IMR-90 (cell line): ENCODE data around the gene CMTM7. TPM values are rescaled to one million over a fixed set of nuclear protein-coding genes. Genes with fewer than 3 reads are reported as not detected.

ENCODE experiments used
- ATAC-seq: fragments of 200-7000 bp; cut with Tn5 transposase; 2 replicates; pipeline ENCODE4 v1.9.1; 2020; ENCODE audit warnings: low read depth, mild to moderate bottlenecking, moderate library complexity
- BruUV-seq: library from RNA; stranded (reverse); fragments of 400-500 nt; replicated peaks from 2 replicates; lab custom pipeline; 2021; lab: Mats Ljungman, UMichigan
- CTCF ChIA-PET: fragments of 300-600 bp; formaldehyde crosslinking; extraction: SDS; loops from one replicate; lab custom pipeline; 2021; ENCODE audit warnings: antibody characterized with exemption; lab: Yijun Ruan, JAX
- POLR2A ChIA-PET: fragments of 300-600 bp; sonication (Branson Sonifier 250); formaldehyde crosslinking; loops from one replicate; lab custom pipeline; 2022; ENCODE audit warnings: antibody characterized with exemption; ENCODE audit not compliant: unreplicated experiment; lab: Charles Lee
- DNase-seq: peaks from one replicate; pipeline ENCODE4 v3.0.0; 2013
- H2AFZ ChIP-seq: replicated peaks from 2 replicates; pipeline ENCODE3; 2013; ENCODE audit warnings: low read length, mild to moderate bottlenecking; ENCODE audit not compliant: poor library complexity
- H2AK5ac ChIP-seq: 2 replicates; pipeline ENCODE4 v1.6.1; 2013; ENCODE audit warnings: low read depth, low read length, inconsistent platforms
- H2AK9ac ChIP-seq: replicated peaks from 2 replicates; pipeline ENCODE3; 2013; ENCODE audit warnings: mild to moderate bottlenecking, low read depth, low read length, moderate library complexity; ENCODE audit not compliant: poor library complexity
- H2BK120ac ChIP-seq: 2 replicates; pipeline ENCODE4 v1.6.1; 2013; ENCODE audit warnings: low read depth, low read length, inconsistent platforms
- H2BK15ac ChIP-seq: 3 replicates; pipeline ENCODE4 v1.6.1; 2013; ENCODE audit warnings: low read depth, low read length, inconsistent platforms
- H2BK20ac ChIP-seq: 2 replicates; pipeline ENCODE4 v1.6.1; 2013; ENCODE audit warnings: low read depth, mild to moderate bottlenecking, inconsistent platforms, low read length, moderate library complexity
- H2BK5ac ChIP-seq: 2 replicates; pipeline ENCODE4 v1.6.1; 2013; ENCODE audit warnings: mild to moderate bottlenecking, low read depth, low read length, inconsistent platforms; ENCODE audit not compliant: poor library complexity, severe bottlenecking
- H3K14ac ChIP-seq: replicated peaks from 2 replicates; pipeline ENCODE4 v1.6.1; 2013; ENCODE audit warnings: low read depth, low read length, inconsistent platforms
- H3K18ac ChIP-seq: 2 replicates; pipeline ENCODE4 v1.6.1; 2013; ENCODE audit warnings: low read depth, low read length, control low read depth
- H3K23ac ChIP-seq: 2 replicates; pipeline ENCODE4 v1.6.1; 2013; ENCODE audit warnings: low read depth, low read length, inconsistent platforms
- H3K27ac ChIP-seq: 2 replicates; pipeline ENCODE4 v1.5.1; 2013; ENCODE audit warnings: mild to moderate bottlenecking, control low read depth, low read length; ENCODE audit not compliant: insufficient read depth
- H3K27me3 ChIP-seq: 2 replicates; pipeline ENCODE4 v1.6.1; 2013; ENCODE audit warnings: low read length; ENCODE audit not compliant: control insufficient read depth, insufficient read depth
- H3K36me3 ChIP-seq: 2 replicates; pipeline ENCODE4 v1.6.1; 2013; ENCODE audit warnings: low read length, mixed read lengths; ENCODE audit not compliant: control insufficient read depth, insufficient read depth
- H3K4ac ChIP-seq: 2 replicates; pipeline ENCODE4 v1.6.1; 2013; ENCODE audit warnings: low read depth, low read length, inconsistent platforms
- H3K4me1 ChIP-seq: 2 replicates; pipeline ENCODE4 v1.6.1; 2013; ENCODE audit warnings: low read length, mixed read lengths; ENCODE audit not compliant: control insufficient read depth, insufficient read depth
- H3K4me2 ChIP-seq: 2 replicates; pipeline ENCODE4 v1.6.1; 2013; ENCODE audit warnings: low read depth, mild to moderate bottlenecking, control low read depth, low read length, moderate library complexity
- H3K4me3 ChIP-seq: 2 replicates; pipeline ENCODE4 v1.5.1; 2013; ENCODE audit warnings: low read depth, mild to moderate bottlenecking, control low read depth, low read length, moderate library complexity; ENCODE audit not compliant: insufficient read depth
- H3K56ac ChIP-seq: 2 replicates; pipeline ENCODE4 v1.6.1; 2013; ENCODE audit warnings: low read length, inconsistent platforms; ENCODE audit not compliant: insufficient read depth; ENCODE audit errors: extremely low read depth
- H3K79me1 ChIP-seq, 2 experiments: 2 replicates each; pipeline ENCODE4 v1.6.1; 2013; ENCODE audit warnings: low read length in 2 of 2, inconsistent platforms in 1 of 2, low read depth in 1 of 2
- H3K9ac ChIP-seq: 2 replicates; pipeline ENCODE4 v1.6.1; 2013; ENCODE audit warnings: low read depth, low read length, control low read depth
- H3K9me1 ChIP-seq: 2 replicates; pipeline ENCODE4 v1.6.1; 2013; ENCODE audit warnings: low read length, inconsistent platforms; ENCODE audit not compliant: insufficient read depth
- H3K9me3 ChIP-seq: 2 replicates; pipeline ENCODE4 v1.6.1; 2013; ENCODE audit warnings: low read length; ENCODE audit not compliant: control insufficient read depth, insufficient read depth
- H4K20me1 ChIP-seq: 2 replicates; pipeline ENCODE4 v1.6.1; 2013; ENCODE audit warnings: low read length, inconsistent platforms; ENCODE audit not compliant: insufficient read depth
- H4K5ac ChIP-seq: 2 replicates; pipeline ENCODE4 v1.6.1; 2013; ENCODE audit warnings: mild to moderate bottlenecking, low read depth, low read length, control low read depth
- H4K8ac ChIP-seq, 2 experiments: 2 replicates each; pipeline ENCODE4 v1.6.1; 2013; ENCODE audit warnings: low read depth in 2 of 2, low read length in 2 of 2, control low read depth in 1 of 2, inconsistent platforms in 1 of 2
- H4K91ac ChIP-seq: 2 replicates; pipeline ENCODE4 v1.6.1; 2013; ENCODE audit warnings: low read depth, low read length, inconsistent platforms; ENCODE audit not compliant: insufficient read depth
- BHLHE40 ChIP-seq: fragments of 150-350 bp; IDR thresholded peaks from 2 replicates; pipeline ENCODE4 v1.6.1; 2016; ENCODE audit warnings: mild to moderate bottlenecking, low read depth, low read length
- CEBPB ChIP-seq: IDR thresholded peaks from 2 replicates; pipeline ENCODE4 v1.6.1; 2012; ENCODE audit warnings: low read depth, low read length, improper control_type of control experiment
- CHD1 ChIP-seq: IDR thresholded peaks from 2 replicates; pipeline ENCODE4 v1.6.1; 2012; ENCODE audit warnings: low read depth, low read length, improper control_type of control experiment
- CTCF ChIP-seq: conservative IDR thresholded peaks from 2 replicates; pipeline ENCODE4 v1.5.1; 2012; ENCODE audit warnings: mild to moderate bottlenecking, low read depth, low read length, improper control_type of control experiment
- ELK1 ChIP-seq: fragments of 150-350 bp; IDR thresholded peaks from 2 replicates; pipeline ENCODE4 v1.6.1; 2016; ENCODE audit warnings: low read depth, mild to moderate bottlenecking, low read length, moderate library complexity, borderline replicate concordance
- MAFK ChIP-seq: IDR thresholded peaks from 2 replicates; pipeline ENCODE4 v1.6.1; 2012; ENCODE audit warnings: low read depth, low read length, improper control_type of control experiment
- MXI1 ChIP-seq: IDR thresholded peaks from 2 replicates; pipeline ENCODE4 v1.6.1; 2012; ENCODE audit warnings: low read depth, mild to moderate bottlenecking, low read length, moderate library complexity, borderline replicate concordance
- NFE2L2 ChIP-seq: fragments of 150-350 bp; IDR thresholded peaks from 2 replicates; pipeline ENCODE4 v1.6.1; 2016; ENCODE audit warnings: low read depth, mild to moderate bottlenecking, low read length
- POLR2A ChIP-seq: IDR thresholded peaks from 2 replicates; pipeline ENCODE4 v1.6.1; 2012; ENCODE audit warnings: mild to moderate bottlenecking, low read depth, low read length
- RAD21 ChIP-seq: IDR thresholded peaks from 2 replicates; pipeline ENCODE4 v1.6.1; 2012; ENCODE audit warnings: low read length, improper control_type of control experiment
- RCOR1 ChIP-seq: IDR thresholded peaks from 2 replicates; pipeline ENCODE4 v1.6.1; 2012; ENCODE audit warnings: mild to moderate bottlenecking, low read length, improper control_type of control experiment; ENCODE audit not compliant: insufficient replicate concordance
- SMC3 ChIP-seq: fragments of 150-350 bp; IDR thresholded peaks from 2 replicates; pipeline ENCODE4 v1.6.1; 2016; ENCODE audit warnings: low read depth, mild to moderate bottlenecking, antibody characterized with exemption, low read length, moderate library complexity
- USF2 ChIP-seq: fragments of 150-350 bp; IDR thresholded peaks from 2 replicates; pipeline ENCODE4 v1.6.1; 2017; ENCODE audit warnings: mild to moderate bottlenecking, antibody characterized with exemption, low read length, low read depth
- WGBS, 2 experiments: methylation state at CpG; one replicate each; pipeline versions ENCODE4 v1.1.5 to v1.1.7; 2013; ENCODE audit warnings: missing lambda C conversion rate in 2 of 2; ENCODE audit not compliant: insufficient read length in 1 of 2; ENCODE audit errors: extremely low coverage in 2 of 2; 5-methylcytosine and 5-hydroxymethylcytosine counted together
- dilution Hi-C: fragments of 300-500 bp; cut with HindIII; formaldehyde crosslinking; loops from one replicate; pipeline ENCODE4 v1.14.3; 2018; ENCODE audit warnings: low sequenced_read_pairs; ENCODE audit not compliant: unreplicated experiment
- in situ Hi-C: fragments of 300-500 bp; cut with MboI; formaldehyde crosslinking; loops from 3 replicates; pipeline ENCODE4 v1.14.3; 2019; ENCODE audit warnings: low sequenced_read_pairs, inconsistent platforms, mixed read lengths
- intact Hi-C: fragments of 100-400 bp; cut with micrococcal nuclease; formaldehyde crosslinking; loops from 2 replicates; pipeline ENCODE4 v1.10.0; 2022
- polyA plus RNA-seq, 3 experiments: library from polyadenylated mRNA; depleted of rRNA; stranded (reverse); fragments of >200 nt; gene quantifications; 2 replicates each; pipeline ENCODE4 v1.2.3, GENCODE V29; 2012; ENCODE audit warnings: low replicate concordance in 1 of 3
- total RNA-seq: library from RNA; depleted of rRNA; stranded (reverse); fragments of >200 nt; gene quantifications from 2 replicates; pipeline ENCODE4 v1.2.3, GENCODE V29; 2012

Gene CMTM7
- total and polyA plus RNA-seq, 2 of the 4 experiments (the other 2 are of a cell fraction): 3.4 to 31.4 TPM

GRCh38 chr3:32431481-32431880 lies 39.8 kb downstream of the CMTM7 start:
- H3K9me3 ChIP-seq: no peaks in the 10 kb centered on the region
- no peaks in the 10 kb centered on the region for H3K27me3 ChIP-seq
- BruUV-seq: no TSS peak
- ChIA-PET CTCF (no interaction called here), POLR2A (no interaction called here)
- no peak for TF ChIP-seq CHD1
- TF ChIP-seq SMC3: no peak
- no peak for TF ChIP-seq ELK1
- TF ChIP-seq RCOR1: no peak
- no peak for TF ChIP-seq USF2
- TF ChIP-seq MAFK: no peak
- TF ChIP-seq POLR2A: no peak
- TF ChIP-seq MXI1: no peak
- TF ChIP-seq NFE2L2: no peak
- no peak for TF ChIP-seq RAD21
- TF ChIP-seq BHLHE40: no peak
- no peak for TF ChIP-seq CEBPB
- no peak for TF ChIP-seq CTCF
- no peak overlapping the region for H2BK20ac ChIP-seq
- H3K23ac ChIP-seq: no peak overlapping the region
- no peak overlapping the region for H2AK5ac ChIP-seq
- H3K79me1 ChIP-seq: peaks cover 0 to 41% of the 10 kb centered on the region in 2 experiments
- 100% methylated on average over 1 of the region's 3 CpGs; no CpG with 5 or more reads in 1 of the 2 experiments for WGBS, 2 experiments
- H3K36me3 ChIP-seq: no peaks in the 10 kb centered on the region
- H4K20me1 ChIP-seq: peaks cover 8% of the 10 kb centered on the region
- H4K5ac ChIP-seq: no peak overlapping the region
- no peak overlapping the region for H4K91ac ChIP-seq
- H2BK120ac ChIP-seq: no peak overlapping the region
- no peak overlapping the region for H3K9ac ChIP-seq
- H3K14ac ChIP-seq: no peak overlapping the region
- no peak overlapping the region for H3K4ac ChIP-seq
- H2AFZ ChIP-seq: no peak overlapping the region
- H2BK15ac ChIP-seq: no peak overlapping the region
- H3K4me2 ChIP-seq: no peak overlapping the region
- in situ Hi-C loops (no loop called here), dilution Hi-C loops (no loop called here), intact Hi-C loops (no loop called here)
- peaks cover 10% of the 10 kb centered on the region; the same call in 1 of the 2 replicates for H3K4me1 ChIP-seq
- no peak overlapping the region for H3K4me3 ChIP-seq
- H4K8ac ChIP-seq: no peak overlapping the region
- DNase-seq (no peak), ATAC-seq (no peak)
- no peak overlapping the region for H2BK5ac ChIP-seq
- no peak overlapping the region for H2AK9ac ChIP-seq
- no peak overlapping the region for H3K56ac ChIP-seq
- H3K18ac ChIP-seq: no peak overlapping the region
- peaks cover 10% of the 10 kb centered on the region; the same call in 1 of the 2 replicates for H3K9me1 ChIP-seq
- no peak overlapping the region for H3K27ac ChIP-seq
